RPMI8226 (cell line): ENCODE data around the gene PRICKLE1.

Experiments used
- DNase-seq: peaks from one replicate; pipeline ENCODE4 v3.0.0-alpha.2; 2015

PRICKLE1 gene

DNA sequence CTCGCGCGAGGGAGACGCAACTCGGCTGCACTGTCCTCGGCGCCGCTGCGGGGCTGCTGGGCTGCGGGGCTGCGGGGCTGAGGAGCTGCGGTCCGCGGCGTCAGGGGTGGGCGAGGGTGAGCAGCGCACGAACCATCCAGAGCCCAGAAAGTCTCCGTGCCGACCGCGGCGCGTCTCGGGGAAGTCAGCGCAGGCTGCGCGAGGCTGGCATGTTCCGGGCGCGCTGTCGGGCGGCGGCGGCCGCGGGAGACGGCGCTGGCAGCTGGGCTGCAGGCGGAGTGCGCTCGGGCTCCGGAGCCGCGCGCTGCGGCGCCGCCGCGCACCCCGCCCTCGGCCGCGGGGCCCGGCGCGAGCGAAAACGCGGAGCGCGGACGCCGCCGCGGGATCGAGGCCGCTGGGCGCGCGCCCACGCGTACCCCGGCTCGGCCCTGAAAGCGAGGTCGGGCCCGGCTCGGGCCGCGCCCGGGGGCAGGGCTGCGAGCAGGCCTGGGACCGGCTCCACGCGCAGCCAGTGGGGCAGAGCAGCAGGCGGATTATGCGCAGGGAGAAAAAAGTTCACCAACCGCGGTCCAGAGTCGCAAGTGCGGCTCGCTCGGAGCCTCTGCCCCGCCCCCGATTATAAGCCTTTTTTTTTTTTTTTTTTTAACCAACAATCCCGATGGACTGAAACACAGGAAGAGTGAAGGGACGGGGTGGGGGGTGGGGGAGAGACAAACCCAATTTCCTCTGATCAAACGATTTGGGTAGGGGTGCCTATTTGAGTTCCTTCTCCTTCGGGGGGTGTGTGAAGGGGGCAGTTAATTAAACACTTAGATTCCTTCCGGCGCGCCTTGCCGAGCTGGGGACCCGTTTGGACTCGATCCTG is at the start of gene PRICKLE1:
TSS of gene PRICKLE1 (minus strand) at position 282 of the 865 bp plus-strand sequence. CDS start 117,230 bp downstream, outside the sequence.
- DNase-seq, result peak; percentile 50

DNA sequence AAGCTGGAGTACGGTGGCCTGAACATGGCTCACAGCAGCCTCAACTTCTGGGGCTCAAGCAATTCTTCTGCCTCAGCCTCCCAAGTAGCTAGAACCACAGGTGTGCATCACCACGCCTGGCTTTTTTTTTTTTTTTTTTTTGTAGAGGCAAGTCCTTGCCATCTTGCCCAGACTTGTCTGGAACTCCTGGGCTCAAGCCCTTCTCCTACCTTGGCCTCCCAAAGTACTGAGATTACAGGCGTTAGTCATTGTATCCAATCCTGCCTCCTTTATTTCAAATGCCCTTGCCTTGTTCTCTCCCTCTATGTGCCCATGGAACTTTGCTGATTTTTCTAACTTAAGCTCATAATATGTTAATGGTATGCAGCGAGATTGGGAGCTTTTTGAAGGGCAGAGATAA is 49.2 kb upstream of the PRICKLE1 start:
- DNase-seq, result no peak

DNA sequence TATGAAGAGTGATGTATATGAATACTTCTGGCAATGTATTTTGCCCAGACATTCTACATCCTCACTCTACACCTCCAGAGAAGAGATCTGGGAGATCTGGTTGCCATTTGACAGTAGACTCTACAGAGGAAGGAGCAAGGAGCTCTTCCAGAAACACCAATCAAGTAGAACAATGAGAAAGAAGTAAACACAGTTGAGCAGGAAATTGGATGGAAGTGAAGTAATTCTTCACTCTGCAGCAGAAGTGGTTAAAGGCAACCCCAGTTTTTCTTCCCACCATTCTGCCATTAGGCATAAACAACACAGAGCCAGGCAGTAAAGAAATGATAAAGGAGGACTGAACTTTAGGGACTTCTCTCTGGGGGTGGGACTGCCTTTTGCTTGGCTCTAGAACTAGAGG is 48.5 kb upstream of the PRICKLE1 start:
- DNase-seq, result no peak

DNA sequence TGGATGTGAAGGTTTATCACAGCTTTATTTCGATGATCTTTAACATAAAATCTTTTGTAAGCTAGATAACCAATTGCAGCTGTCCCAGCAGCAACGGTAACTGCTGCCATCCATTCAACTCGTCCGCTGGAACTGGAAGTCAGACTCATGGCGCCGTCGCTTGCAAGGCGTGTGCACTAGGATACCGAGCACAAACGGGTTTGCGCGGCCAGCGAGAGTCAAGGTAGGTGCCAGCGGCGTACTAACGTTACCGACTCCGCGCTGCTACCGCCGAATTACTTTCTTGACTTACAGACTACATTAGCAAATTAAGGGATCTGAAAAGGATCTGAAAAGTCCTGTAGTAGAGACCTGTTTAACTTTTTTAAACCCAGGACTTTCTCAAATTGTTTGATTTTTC is 47.4 kb upstream of the PRICKLE1 start:
- DNase-seq, result no peak

DNA sequence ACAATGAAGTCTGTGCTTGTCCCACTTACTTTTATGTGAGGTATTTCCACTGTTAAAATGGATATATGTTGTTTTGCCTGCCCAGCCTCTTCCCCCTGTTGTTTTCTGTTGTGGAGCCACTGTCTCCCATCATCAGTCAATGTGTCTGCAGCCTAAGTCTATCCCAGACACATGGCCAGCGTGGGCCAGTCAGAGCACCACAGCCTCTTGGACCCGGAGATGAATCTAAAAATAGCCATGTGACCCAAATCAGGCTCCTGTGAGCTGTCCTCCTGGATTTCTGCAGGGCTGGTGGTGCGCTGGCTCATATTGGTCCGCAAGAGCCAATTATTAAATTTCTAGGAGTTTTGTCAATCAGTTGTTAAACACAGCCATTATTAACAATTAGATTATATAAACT is 44.0 kb upstream of the PRICKLE1 start:
- DNase-seq, result no peak

DNA sequence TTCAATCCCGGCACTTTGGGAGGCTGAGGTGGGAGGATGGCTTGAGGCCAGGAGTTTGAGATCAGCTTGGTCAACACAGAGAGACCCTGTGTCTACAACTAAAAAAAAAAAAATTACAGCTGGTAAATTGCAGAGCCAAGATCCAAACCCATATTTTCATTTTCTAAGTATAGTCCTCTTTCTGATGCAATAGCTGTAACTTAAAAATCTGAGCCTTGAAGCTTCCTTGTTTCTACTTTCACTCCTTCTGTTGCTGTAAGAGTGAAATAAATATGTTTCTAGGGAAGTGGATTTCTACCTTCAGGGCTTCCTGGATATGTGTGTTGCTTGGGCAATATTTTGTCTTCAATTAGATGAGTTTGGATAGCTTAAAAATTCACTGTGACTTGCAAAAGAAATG is 42.0 kb upstream of the PRICKLE1 start:
- DNase-seq, result no peak

DNA sequence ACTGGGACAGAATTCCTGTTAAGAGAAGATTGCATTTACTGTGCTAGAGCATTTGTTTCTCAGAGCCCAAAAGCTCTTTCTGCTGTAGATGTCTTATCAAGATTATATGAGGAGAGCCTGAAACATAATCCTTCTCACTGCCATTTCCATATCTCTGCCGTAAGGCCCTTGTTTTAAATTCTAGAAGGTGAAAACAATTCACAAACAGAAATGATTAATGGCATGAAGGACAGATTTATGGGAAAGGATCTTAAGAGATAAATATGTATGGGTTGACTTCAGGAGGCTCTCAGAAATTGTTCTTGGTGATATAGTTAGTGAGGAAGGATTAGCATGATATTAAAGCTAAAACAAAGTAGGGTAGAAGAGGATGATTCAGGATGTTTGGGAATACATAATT is 40.8 kb upstream of the PRICKLE1 start:
- DNase-seq, result no peak

DNA sequence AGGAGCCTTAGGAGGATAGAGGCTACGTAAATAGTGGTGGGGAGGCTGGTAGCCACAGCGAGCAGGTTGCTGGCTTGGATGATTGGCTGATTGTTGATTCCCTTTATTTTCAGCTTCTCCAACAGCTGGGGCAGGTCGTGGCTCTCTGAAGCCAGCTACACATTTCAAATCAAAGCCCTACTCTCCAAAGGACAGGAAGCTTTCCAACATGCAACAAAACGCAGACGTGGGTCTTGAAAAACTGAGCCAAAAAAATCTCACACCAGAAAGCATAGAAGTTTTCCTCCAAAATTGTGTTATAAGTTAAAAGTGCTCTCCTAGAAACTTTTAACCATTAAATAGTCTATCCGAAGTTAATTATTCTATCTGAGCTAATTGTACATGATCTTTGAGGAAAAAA is 37.6 kb upstream of the PRICKLE1 start:
- DNase-seq, result no peak

DNA sequence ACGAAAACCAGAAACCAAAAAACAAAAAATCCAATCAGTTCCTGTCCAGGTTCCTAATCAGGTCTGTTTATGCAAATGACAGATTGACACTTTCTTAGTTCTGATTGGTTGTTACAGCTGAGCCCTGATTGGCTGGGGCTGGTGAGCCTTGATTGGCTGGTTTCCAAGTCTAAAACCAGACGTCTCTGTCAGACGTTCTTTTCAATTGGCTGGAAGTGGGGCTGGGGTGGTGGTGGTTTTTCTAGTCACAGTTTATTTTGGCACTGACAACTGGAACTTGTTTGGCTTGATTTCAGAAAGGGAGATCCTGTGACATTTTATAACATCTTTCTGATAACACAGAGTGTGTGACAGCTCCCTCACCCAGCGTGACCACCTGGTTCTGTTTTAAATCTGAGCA is 36.1 kb upstream of the PRICKLE1 start:
- DNase-seq, result no peak

DNA sequence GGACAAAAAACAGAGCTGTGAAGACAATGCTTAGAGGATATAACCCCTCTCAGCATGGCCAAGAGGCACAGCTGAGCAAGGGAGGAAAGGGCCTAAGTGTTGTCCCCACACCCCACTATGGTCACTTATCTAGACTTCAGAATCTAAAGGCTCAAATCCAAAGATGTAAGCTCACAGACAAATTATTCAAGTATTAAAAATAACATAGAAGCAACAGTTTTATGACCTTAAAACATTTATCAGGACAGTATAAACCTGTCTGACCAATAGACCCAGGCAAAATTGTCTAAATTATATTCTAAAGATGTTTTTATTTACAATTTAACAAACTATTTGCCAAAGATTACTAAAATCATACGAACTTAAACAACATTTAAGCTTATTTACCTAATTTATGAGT is 28.1 kb upstream of the PRICKLE1 start:
- DNase-seq, result no peak

DNA sequence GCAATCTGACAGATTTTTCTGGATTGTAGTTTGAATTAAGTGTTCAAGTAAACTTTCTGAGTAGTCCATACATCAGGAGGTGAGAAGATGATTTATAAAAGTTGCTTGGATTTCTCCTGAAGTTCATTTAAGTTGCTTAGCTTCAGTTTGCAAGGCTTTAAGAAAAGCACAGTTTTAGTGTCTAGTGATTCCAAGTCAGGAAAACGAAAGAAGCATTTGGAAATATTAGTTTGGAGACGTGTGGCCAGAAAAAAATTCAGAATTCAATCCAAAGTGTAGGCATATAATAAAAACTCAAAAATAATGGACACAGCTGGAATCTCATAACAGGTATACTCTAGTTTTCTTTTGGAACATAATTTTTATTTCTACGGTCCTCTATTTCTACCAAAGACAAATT is 25.5 kb upstream of the PRICKLE1 start:
- no peak for DNase-seq

DNA sequence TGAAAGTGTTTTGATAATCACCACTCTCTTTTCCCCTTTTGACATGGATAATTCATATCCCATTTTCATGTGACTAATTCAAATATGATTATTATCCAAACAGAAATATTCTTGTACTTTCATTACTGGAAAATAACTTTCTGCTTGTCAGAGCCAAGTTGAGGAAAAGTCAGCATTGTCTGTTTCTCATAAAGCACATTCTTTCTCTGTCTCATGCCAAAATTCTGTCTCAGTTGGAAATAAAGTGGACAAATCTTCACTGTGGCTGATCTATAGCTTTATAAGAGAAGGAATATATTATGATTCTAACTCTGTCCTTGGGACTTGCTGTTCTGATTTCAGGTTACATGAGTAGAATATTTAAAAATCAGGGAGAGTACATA is 22.7 kb upstream of the PRICKLE1 start:
- DNase-seq, result no peak

DNA sequence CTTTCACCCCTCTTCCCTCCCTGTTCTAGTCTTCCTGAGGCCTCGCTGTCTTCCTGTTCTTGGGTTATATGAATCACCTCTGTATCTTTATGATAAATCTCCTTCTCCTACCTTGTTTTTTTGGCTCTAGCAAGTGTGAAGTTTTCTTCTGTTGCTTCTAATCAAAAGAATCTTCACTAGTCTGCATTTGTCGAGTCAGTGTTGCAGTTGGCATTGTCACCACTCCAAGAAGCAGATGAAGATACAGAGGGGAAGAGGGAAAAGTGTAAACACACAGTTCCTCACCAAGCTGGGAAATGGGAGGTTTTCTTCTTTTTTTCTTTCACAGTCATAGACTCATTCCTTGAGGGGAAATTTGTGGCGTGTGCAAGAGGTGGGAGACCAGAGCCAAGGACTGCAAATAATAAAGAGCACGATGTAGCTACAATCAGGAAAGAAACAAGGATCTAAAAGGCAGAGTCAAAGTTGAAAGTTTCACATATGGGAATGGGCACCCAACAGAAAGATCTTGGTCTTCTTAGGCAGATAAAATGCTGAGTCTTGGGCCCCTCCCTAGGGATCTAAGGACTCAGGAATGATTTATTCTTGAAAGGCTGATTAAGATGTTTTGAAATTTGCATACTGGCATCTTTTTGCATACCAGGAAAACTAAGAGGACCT is 22.2 kb upstream of the PRICKLE1 start:
- no peak for DNase-seq

DNA sequence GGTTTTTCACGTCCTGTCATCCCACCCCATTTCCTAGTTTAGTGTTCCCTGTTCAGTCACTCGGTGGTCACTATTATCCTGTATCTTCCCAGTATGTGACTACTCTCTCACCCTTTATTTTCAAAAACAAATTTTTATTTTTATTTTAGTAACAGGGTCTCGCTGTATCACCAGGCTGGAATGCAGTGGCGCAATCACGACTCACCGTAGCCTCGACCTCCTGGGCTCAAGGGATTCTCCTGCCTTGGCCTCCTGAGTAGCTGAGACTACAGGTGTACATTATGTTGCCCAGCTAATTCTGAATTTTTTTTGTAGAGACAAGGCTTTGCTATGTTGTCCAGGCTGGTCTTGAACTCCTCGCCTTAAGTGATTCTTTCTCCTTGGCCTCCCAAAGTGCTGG is 20.1 kb upstream of the PRICKLE1 start:
- DNase-seq, result no peak

DNA sequence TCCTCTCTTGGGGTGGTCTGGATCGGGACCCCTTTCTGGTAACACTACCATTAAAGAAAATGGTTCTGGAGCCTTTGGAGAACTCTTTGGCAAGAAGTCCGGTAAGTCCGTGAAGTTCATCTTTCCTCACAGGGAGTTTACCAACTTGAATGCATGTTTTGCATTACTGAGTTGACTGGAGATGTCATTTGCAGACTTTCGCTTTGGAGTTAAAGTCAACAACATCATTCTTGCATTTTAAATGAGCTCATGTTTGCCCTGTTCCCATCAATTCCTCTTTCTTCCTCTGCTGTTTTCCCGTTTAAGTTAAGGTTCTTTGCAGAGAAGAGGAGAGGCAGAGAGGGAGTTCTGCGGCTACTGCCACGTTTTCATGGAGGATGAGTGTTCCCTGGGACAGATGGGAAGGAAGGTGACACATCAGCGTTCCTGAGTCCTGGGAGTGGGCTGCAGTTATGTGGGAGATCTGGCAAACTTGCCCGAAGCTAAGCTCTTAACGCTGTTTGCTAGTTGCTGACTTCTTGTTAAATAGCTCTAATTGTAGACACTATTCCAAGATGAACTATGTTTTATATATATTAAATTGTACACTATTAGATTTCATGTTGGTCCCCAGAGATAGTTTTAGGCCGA is 18.8 kb upstream of the PRICKLE1 start:
- no peak for DNase-seq

DNA sequence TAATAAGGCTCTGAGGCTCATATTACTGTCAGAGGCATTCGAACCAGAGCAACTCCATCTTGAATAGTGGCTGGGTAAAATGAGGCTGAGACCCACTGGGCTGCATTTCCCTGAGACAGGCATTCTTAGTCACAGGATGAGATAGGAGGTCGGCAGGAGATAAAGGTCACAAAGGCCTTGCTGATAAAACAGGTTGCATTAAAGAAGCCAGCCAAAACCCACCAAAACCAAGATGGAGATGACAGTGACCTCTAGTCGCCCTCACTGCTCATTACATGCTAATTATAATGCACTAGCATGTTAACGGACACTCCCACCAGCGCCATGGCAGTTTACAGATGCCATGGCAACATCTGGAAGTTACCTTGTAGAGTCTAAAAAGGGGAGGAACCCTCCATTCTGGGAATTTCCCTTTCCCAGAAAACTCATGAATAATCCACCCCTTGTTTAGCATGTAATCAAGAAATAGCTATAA is 18.1 kb upstream of the PRICKLE1 start:
- no peak for DNase-seq

DNA sequence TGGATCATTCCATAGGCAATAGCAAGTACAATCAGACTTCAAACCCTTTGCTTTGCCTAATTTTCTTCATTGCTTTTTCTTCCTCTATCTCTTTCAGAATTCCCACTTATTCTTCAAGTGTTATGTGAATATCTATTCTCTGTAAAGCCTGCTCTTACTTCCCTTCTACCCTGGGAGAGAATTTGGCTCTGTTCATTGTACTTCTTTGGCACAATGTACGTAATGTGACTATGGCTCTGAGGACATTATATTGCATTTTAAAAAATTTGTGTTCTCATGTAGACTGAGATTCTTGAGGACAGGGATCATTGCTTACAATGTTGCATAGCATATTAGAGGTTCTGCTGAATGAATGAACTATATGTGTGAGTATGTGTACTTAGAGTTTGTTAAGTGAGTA is 16.9 kb upstream of the PRICKLE1 start:
- no peak for DNase-seq

DNA sequence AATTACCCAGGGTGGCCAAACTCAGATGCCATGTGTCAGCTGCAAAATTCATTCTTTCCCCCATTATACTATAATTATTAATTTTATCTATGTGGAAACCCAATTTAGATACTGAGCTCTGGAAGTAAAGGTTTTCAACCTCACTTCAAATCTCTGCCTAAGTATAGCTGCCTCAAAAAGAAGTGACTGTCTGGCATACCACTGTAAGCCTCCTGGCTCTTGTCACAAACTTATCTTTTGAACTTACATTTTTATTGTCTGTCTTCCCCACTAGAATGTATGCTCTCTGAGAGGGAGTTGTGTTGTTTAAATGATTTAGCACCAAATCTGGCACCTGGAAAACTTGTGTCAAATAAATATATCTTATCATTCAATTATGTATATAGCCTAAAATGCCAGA is 16.1 kb upstream of the PRICKLE1 start:
- no peak for DNase-seq

DNA sequence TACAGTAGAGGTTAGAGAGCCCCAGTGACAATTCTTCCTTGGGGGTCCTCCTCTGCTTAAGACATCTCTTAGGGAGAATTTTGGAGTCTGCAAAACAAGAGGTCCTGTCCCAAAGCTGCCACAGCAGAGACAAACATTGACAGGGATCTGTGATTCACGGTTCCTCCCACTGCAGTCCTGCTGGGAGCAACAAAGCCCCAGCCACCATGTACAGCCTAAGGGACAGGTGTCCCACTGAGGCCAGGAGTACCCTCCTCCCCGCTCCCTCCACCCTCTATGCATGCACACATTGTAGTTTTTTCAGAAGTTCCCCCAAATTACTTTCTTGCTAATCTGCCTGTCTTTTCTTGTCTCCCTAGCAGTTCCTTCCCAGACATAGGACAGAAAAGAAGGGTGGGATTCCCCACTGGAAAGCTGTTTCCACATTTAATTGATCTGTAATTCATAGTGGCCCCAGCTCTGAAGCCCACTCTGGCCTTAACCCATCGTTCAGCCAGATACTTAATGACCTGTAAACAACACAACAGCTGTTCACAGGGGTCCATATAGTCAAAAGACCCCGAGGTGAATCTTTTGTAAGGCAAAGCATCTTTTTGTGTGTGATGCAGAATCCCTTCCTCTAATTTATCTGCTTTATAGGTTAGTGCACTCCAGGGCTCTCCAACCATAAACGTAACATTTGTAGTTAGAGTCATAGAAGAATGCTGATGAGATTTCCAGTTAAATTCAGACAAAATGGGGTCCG is 13.9 kb upstream of the PRICKLE1 start:
- DNase-seq, result no peak

DNA sequence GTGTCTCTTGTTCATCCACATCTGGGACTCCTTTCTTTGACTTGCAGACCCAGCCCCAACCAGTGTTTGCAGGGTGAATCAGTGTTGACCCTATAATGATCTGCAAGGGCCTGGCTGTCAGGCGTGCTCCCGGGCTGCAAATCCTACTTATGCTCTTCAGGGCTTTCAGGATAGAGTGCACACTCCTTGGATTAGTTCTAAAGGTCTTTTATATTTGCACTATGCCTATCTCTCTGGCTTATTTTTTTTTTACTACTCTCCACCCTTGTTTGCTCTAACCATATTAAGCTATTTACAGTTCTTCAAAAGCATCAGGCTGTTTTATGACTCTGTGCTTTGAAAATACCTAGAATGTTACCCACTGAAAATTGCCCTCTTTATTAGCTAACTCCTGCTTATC is 4.3 kb upstream of the PRICKLE1 start:
- no peak for DNase-seq

DNA sequence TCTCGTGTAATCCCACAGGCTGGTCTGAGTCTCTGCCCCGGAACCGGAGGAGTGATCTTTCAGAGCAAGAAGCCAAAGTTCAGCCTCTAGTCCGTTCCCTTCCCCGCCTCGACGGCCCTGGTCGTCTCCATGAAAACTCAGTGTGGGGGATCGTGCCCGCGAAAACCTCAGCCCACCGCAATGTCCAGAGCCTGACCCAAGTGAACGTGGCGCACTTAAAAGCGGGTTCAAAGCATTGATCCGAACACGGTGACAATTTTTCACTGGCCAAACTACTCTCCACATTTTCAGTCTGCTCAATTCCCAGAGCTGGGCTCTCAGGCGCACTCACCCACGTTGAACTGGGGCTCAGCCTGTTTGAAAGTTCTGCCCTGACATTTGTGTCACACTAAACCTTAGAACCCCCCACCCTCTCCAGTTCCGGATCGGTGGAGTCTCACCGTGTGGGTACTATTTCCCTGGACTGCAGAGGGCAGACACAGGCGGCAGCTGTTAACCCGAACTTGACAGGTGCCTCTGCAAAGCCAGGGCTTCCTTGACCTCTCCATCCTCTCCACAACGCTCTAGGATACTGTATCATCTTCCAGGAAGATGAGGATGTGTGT is 886 bp upstream of the PRICKLE1 start:
- DNase-seq, result no peak

DNA sequence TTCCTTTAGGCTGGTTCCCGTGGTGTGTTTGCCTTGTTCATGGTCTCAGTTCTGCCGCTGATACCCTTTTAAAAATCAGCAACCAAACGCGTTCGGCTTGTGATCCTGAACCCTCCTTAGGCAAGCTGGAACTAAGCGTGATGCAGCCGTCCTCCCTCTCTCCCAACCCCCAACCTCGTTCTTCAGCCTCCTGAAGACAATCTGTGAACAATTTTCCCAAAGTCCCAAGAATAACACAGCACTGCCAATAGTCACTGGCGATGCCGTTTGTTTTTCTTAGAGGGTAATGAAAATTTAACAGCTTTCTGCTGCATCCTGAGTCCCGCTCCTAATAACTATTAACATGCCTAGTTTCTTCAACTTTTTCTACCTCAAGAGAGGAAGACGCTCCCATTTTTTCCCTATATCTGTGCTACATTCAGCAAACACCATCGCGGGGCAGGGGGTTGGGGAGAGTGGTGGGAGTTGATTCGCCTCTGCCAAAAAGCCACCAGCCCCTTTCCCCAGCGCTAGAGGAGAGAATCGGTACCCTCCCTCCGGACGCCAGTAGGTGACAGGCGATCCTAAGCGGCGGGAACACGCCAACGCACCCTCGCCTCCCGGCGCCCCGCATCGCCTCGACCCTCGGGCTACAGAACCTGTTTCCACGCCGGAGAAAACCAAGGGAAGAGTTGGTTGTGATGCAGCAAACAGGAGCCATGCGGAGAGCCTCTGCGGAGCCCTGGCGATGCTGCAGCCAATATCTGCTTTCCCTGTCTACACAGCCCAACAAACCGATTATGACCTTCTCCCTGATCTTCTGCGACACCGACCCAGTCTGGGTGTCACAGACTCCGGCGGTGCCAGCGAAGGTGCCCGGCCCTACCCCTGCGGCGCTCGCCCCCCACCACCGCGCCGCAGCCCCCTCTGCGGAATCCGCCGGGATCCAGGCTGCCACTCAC is 752 bp downstream of the PRICKLE1 start:
- DNase-seq, result no peak
